A549 (cell line): Measurements from ENCODE around the gene CTNNA3. TPM values are rescaled to one million over a fixed set of nuclear protein-coding genes. Genes with fewer than 3 reads are reported as not detected.

Experiments used
- ATAC-seq, 2 experiments: fragments of 200-7000 bp in 1 of 2; fragments of >200 bp in 1 of 2; cut with Nextera tagmentation in 1 of 2; cut with Tn5 transposase in 1 of 2; 3 replicates each; pipeline versions ENCODE4 v1.8.0 to v1.9.1; 2018 to 2020; ENCODE audit warnings: mild to moderate bottlenecking in 1 of 2, moderate library complexity in 1 of 2
- CTCF ChIA-PET: fragments of 300-600 bp; sonication (Branson Sonifier 250); formaldehyde crosslinking; extraction: SDS; loops from one replicate; lab custom pipeline; 2021; ENCODE audit warnings: antibody characterized with exemption, inconsistent platforms; lab: Yijun Ruan, JAX
- POLR2A ChIA-PET: fragments of 350-600 bp; formaldehyde crosslinking; extraction: SDS; loops from one replicate; lab custom pipeline; 2021; ENCODE audit warnings: antibody characterized with exemption, inconsistent platforms; lab: Yijun Ruan, JAX
- DNase-seq, 2 experiments: peaks; one replicate each; pipeline versions ENCODE4 v3.0.0 to v3.0.0-alpha.2; 2011 to 2016; ENCODE audit warnings: low read depth in 1 of 2, low spot score in 1 of 2
- FAIRE-seq: peaks from 2 replicates; lab custom pipeline; 2011; peaks lifted over from hg19 to GRCh38; lab: Jason Lieb, UNC
- H3K27ac ChIP-seq, 2 experiments: fragments of >200 bp; sonication (Bioruptor Twin); formaldehyde crosslinking; 3 replicates each; pipeline ENCODE4 v1.5.1; 2016 to 2017
- H3K4me1 ChIP-seq: fragments of >200 bp; sonication (Bioruptor Twin); formaldehyde crosslinking; 3 replicates; pipeline ENCODE4 v1.6.1; 2016
- H3K4me2 ChIP-seq: fragments of >200 bp; sonication (Bioruptor Twin); formaldehyde crosslinking; 3 replicates; pipeline ENCODE4 v1.6.1; 2016
- H3K4me3 ChIP-seq: fragments of >200 bp; sonication (Bioruptor Twin); formaldehyde crosslinking; 3 replicates; pipeline ENCODE4 v1.5.1; 2016
- H3K9me3 ChIP-seq: fragments of >200 bp; sonication (Bioruptor Twin); formaldehyde crosslinking; 3 replicates; pipeline ENCODE4 v1.6.1; 2016
- CBX2 ChIP-seq: fragments of 200-600 bp; sonication (generic); IDR thresholded peaks from 2 replicates; pipeline ENCODE4 v1.6.1; 2016; ENCODE audit warnings: low read depth, mild to moderate bottlenecking, borderline replicate concordance
- CEBPB ChIP-seq, 2 experiments: fragments of >200 bp in 1 of 2; sonication (Bioruptor Twin) in 1 of 2; formaldehyde crosslinking in 1 of 2; IDR thresholded peaks; 2 replicates each; pipeline ENCODE4 v1.6.1; 2012 to 2016
- CHD4 ChIP-seq: fragments of 200-600 bp; sonication (generic); IDR thresholded peaks from 2 replicates; pipeline ENCODE4 v1.6.1; 2016; ENCODE audit warnings: antibody characterized with exemption, mild to moderate bottlenecking, borderline replicate concordance
- ESRRA ChIP-seq: fragments of 150-350 bp; IDR thresholded peaks from 2 replicates; pipeline ENCODE4 v1.6.1; 2014; ENCODE audit warnings: mild to moderate bottlenecking, low read length, borderline replicate concordance
- GATA3 ChIP-seq: IDR thresholded peaks from 2 replicates; pipeline ENCODE4 v1.6.1; 2012; ENCODE audit warnings: borderline replicate concordance
- HDAC2 ChIP-seq: fragments of 200-600 bp; sonication (generic); IDR thresholded peaks from 2 replicates; pipeline ENCODE4 v1.6.1; 2016
- HOXA7 ChIP-seq: fragments of 250-450 bp; sonication (Bioruptor Pico); IDR thresholded peaks from 2 replicates; pipeline ENCODE4 v1.5.0; 2020; ENCODE audit warnings: mild to moderate bottlenecking, moderate library complexity
- HOXB13 ChIP-seq: fragments of 250-450 bp; sonication (Bioruptor Pico); IDR thresholded peaks from 2 replicates; pipeline ENCODE4 v1.5.0; 2020; ENCODE audit warnings: low read depth, mild to moderate bottlenecking, moderate library complexity
- JUNB ChIP-seq: fragments of >200 bp; sonication (Bioruptor Twin); formaldehyde crosslinking; IDR thresholded peaks from 2 replicates; pipeline ENCODE4 v1.6.1; 2016
- KDM5A ChIP-seq: fragments of 200-600 bp; sonication (generic); IDR thresholded peaks from 2 replicates; pipeline ENCODE4 v1.6.1; 2016; ENCODE audit warnings: antibody characterized with exemption, mild to moderate bottlenecking
- MAZ ChIP-seq: fragments of 150-350 bp; IDR thresholded peaks from 2 replicates; pipeline ENCODE4 v1.6.1; 2014; ENCODE audit warnings: antibody characterized with exemption, low read depth, low read length, borderline replicate concordance
- NPAS2 ChIP-seq: fragments of 250-450 bp; sonication (Bioruptor Pico); IDR thresholded peaks from 2 replicates; pipeline ENCODE4 v1.8.0; 2022; ENCODE audit warnings: mild to moderate bottlenecking, moderate library complexity, borderline replicate concordance
- NR3C1 ChIP-seq: fragments of >200 bp; sonication (Bioruptor Twin); formaldehyde crosslinking; IDR thresholded peaks from 3 replicates; pipeline ENCODE4 v1.6.1; 2017
- POLR2AphosphoS2 ChIP-seq: conservative IDR thresholded peaks from 2 replicates; pipeline ENCODE4 v1.6.1; 2012; ENCODE audit warnings: low read length, improper control_type of control experiment, inconsistent platforms
- RAD21 ChIP-seq, 2 experiments: fragments of >200 bp in 1 of 2; sonication (Bioruptor Twin) in 1 of 2; formaldehyde crosslinking in 1 of 2; IDR thresholded peaks in 1 of 2; conservative IDR thresholded peaks in 1 of 2; 2 replicates in 1 of 2; 3 replicates in 1 of 2; pipeline ENCODE4 v1.6.1; 2012 to 2018; ENCODE audit warnings: inconsistent platforms in 1 of 2
- RARB ChIP-seq: fragments of 250-450 bp; sonication (Bioruptor Pico); IDR thresholded peaks from 2 replicates; pipeline ENCODE4 v1.8.0; 2021; ENCODE audit warnings: mild to moderate bottlenecking, moderate library complexity
- RFX5 ChIP-seq: fragments of 450-650 bp; IDR thresholded peaks from 2 replicates; pipeline ENCODE4 v1.7.1; 2014; ENCODE audit warnings: antibody characterized with exemption, mild to moderate bottlenecking, moderate library complexity
- RNF2 ChIP-seq: fragments of 200-600 bp; sonication (generic); IDR thresholded peaks from 2 replicates; pipeline ENCODE4 v1.6.1; 2016; ENCODE audit warnings: low read depth, mild to moderate bottlenecking, antibody characterized with exemption, moderate library complexity, borderline replicate concordance
- SREBF2 ChIP-seq: fragments of 450-650 bp; IDR thresholded peaks from 2 replicates; pipeline ENCODE4 v1.6.1; 2014; ENCODE audit warnings: mild to moderate bottlenecking, moderate library complexity
- TP53 ChIP-seq: fragments of 250-450 bp; sonication (Bioruptor Pico); IDR thresholded peaks from 2 replicates; pipeline ENCODE4 v1.5.0; 2021; ENCODE audit warnings: mild to moderate bottlenecking, moderate library complexity
- ZFP36 ChIP-seq: fragments of 450-650 bp; IDR thresholded peaks from 2 replicates; pipeline ENCODE4 v1.6.1; 2014; ENCODE audit warnings: borderline replicate concordance; ENCODE audit not compliant: partially characterized antibody
- WGBS: methylation state at CpG from one replicate; pipeline ENCODE4 v1.1.6; 2017; ENCODE audit errors: missing lambda C conversion rate; 5-methylcytosine and 5-hydroxymethylcytosine counted together
- polyA plus RNA-seq, 4 experiments: library from polyadenylated mRNA; depleted of rRNA in 3 of 4; stranded (reverse); fragments of >200 nt; fragmentation: RNase III in 1 of 4; extraction: RNeasy Plus Mini Kit Qiagen cat#74134 plus additional on column Dnase treatment in 1 of 4; gene quantifications; 2 replicates in 3 of 4; 3 replicates in 1 of 4; pipeline ENCODE4 v1.2.3, GENCODE V29; 2011 to 2017
- TF ChIP-seq, protein P1 (sequence below): fragments of 250-450 bp; sonication (Bioruptor Pico); IDR thresholded peaks from 2 replicates; pipeline ENCODE4 v1.5.0; 2021; ENCODE audit warnings: mild to moderate bottlenecking, moderate library complexity, borderline replicate concordance
- TF ChIP-seq, protein P2 (sequence below): IDR thresholded peaks from 2 replicates; pipeline ENCODE4 v1.6.1; 2012
- TF ChIP-seq, protein P3 (sequence below): fragments of >200 bp; sonication (Bioruptor Twin); formaldehyde crosslinking; IDR thresholded peaks from 3 replicates; pipeline ENCODE4 v1.6.1; 2016
- TF ChIP-seq, protein P4 (sequence below): fragments of 450-650 bp; IDR thresholded peaks from 2 replicates; pipeline ENCODE4 v1.6.1; 2014; ENCODE audit warnings: antibody characterized with exemption

CTNNA3 gene
- polyA plus RNA-seq, 2 of the 4 experiments (the other 2 are of a cell fraction) = not detected

DNA sequence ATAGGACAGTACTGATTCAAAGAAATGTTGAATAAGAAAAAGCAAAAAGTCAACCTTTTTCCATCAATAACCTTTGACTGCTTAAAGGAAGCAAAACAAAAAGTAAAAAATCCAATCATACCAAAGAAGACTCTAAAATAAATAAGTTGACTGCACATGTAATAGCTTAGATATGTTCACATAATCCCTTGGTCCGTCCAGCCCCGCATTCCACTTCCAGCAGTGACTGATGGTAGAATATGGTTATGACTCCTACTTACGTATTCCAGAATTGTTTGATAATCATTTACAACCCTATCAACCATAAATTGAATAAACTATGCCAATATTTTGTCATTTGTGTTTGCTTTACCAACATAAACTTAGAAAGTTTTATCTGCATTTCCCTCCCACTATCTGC is 77.9 kb downstream of the CTNNA3 start:
- FAIRE-seq (no peak), DNase-seq (peak in 1 of 2 experiments; percentile 35), ATAC-seq (0 out of 6 replicates have a peak, but pooled peaks of 1 of the 2 experiments have one; percentile 32)
- TF ChIP-seq, protein P1, sequence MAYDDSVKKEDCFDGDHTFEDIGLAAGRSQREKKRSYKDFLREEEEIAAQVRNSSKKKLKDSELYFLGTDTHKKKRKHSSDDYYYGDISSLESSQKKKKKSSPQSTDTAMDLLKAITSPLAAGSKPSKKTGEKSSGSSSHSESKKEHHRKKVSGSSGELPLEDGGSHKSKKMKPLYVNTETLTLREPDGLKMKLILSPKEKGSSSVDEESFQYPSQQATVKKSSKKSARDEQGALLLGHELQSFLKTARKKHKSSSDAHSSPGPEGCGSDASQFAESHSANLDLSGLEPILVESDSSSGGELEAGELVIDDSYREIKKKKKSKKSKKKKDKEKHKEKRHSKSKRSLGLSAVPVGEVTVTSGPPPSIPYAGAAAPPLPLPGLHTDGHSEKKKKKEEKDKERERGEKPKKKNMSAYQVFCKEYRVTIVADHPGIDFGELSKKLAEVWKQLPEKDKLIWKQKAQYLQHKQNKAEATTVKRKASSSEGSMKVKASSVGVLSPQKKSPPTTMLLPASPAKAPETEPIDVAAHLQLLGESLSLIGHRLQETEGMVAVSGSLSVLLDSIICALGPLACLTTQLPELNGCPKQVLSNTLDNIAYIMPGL (CRISPR knock-in tag) = no peak
- TF ChIP-seq, protein P2, sequence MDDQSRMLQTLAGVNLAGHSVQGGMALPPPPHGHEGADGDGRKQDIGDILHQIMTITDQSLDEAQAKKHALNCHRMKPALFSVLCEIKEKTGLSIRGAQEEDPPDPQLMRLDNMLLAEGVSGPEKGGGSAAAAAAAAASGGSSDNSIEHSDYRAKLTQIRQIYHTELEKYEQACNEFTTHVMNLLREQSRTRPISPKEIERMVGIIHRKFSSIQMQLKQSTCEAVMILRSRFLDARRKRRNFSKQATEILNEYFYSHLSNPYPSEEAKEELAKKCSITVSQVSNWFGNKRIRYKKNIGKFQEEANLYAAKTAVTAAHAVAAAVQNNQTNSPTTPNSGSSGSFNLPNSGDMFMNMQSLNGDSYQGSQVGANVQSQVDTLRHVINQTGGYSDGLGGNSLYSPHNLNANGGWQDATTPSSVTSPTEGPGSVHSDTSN = no peak
- no peak for TF ChIP-seq CBX2
- TF ChIP-seq NPAS2 = no peak
- no peak for TF ChIP-seq ZFP36
- TF ChIP-seq HOXB13 (CRISPR knock-in tag) = no peak
- TF ChIP-seq HOXA7 = no peak
- no peak for TF ChIP-seq RNF2
- no peak for TF ChIP-seq RARB (CRISPR knock-in tag)
- TF ChIP-seq TP53 (CRISPR knock-in tag) = no peak
- no peak for TF ChIP-seq ESRRA
- TF ChIP-seq GATA3 = no peak
- ChIA-PET POLR2A (no interaction called here), CTCF (no interaction called here)
- no peak overlapping the region for H3K4me3 ChIP-seq
- no peak overlapping the region for H3K27ac ChIP-seq
- under 1% methylated on average over 3 of the region's 3 CpGs for WGBS
- H3K4me1 ChIP-seq = no peaks in the 10 kb centered on the region
- no peaks in the 10 kb centered on the region for H3K9me3 ChIP-seq
- no peak overlapping the region for H3K4me2 ChIP-seq

DNA sequence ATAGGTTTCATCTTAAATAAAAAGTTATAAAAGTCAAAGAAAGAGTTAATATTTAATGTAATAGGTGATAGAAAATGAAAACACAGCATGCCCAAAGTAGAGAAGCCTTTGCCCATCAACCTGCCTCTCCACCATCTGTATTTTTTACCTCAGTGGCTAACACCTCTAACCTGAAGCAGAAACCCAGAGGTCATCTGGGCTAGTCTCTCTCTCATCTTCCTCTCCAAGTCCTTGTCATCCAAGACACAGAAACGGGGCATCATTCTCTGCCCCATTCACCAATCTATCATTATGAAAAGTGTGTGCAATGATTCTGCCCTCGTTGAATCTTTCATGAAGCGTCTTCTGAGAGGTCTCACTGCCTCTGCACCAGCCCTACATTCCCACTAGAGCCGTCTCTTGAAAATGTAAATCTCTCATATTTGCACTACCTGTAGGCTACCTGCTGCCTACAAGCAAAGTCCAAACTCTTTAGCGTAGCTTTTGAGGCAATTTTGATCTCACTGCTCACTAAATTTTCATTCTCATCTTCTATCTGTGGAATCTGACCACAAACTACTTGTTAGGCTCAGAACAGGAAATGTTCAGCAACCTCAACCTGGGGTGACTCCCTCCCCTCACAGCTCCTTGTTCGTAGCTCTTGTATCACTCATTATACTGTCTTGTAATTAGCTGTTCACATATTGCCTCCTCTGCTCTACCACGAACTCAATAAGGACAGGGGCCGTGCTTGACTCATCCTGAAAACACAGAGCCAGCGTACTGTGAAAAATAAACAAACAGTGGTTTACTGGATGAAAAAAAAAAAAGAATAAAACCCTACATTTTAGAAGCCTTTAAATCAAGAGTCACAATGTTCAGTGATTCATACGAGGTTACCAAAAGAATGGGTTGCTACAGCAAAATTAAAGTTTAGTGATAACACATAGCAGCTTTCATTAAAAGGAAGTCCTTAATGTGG is 83.1 kb downstream of the CTNNA3 start:
- no peak for TF ChIP-seq CHD4
- TF ChIP-seq ZFP36 = no peak
- TF ChIP-seq NR3C1 = no peak
- no peak for TF ChIP-seq MAZ
- no peak for TF ChIP-seq RFX5
- TF ChIP-seq JUNB = no peak
- no peak for TF ChIP-seq SREBF2
- Histone ChIP-seq H3K4me2 (no peak overlapping the region), H3K27ac (no peak overlapping the region), H3K9me3 (no peaks in the 10 kb centered on the region), H3K4me1 (peaks cover 4% of the 10 kb centered on the region; the same call in 1 of the 3 replicates), H3K4me3 (no peak overlapping the region)
- POLR2A ChIA-PET = no interaction called here
- FAIRE-seq (no peak), DNase-seq (no peak), ATAC-seq (no peak)
- CTCF ChIA-PET = no interaction called here
- 40% methylated on average over 10 of the region's 10 CpGs for WGBS

DNA sequence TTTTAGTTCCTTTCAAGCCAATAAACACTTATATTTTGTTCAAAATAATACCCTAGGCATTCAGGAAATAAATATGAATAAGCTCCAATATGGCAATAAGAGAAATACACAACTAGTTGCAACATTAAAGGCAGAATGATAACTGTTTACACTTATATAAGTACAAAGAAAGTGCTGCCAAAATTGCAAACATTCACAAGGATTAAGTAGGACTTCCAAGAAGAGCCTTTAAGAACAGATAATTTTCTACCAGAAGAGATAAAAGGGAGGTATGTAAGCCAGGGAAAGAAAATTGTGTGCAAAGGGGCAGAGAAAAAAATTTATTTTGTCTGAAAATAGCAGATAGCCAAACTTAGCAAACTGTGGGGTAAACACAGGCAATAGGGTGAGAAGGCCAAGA is 83.8 kb downstream of the CTNNA3 start:
- no peak for DNase-seq
- Histone ChIP-seq H3K4me1 (peaks cover 11% of the 10 kb centered on the region), H3K4me3 (no peak overlapping the region), H3K27ac (no peak overlapping the region), H3K4me2 (no peak overlapping the region), H3K9me3 (no peaks in the 10 kb centered on the region)
- POLR2A ChIA-PET = no interaction called here
- no peak for ATAC-seq
- no peak for FAIRE-seq
- CTCF ChIA-PET = no interaction called here
- TF ChIP-seq CBX2 = no peak
- TF ChIP-seq CEBPB (IDR thresholded peaks at IDR 0.05) = no peak
- no peak for TF ChIP-seq KDM5A
- TF ChIP-seq RAD21 (conservative IDR thresholded peaks at IDR 0.05 in 1 of 2, IDR thresholded peaks at IDR 0.05 in 1 of 2) = no peak
- TF ChIP-seq, protein P3, sequence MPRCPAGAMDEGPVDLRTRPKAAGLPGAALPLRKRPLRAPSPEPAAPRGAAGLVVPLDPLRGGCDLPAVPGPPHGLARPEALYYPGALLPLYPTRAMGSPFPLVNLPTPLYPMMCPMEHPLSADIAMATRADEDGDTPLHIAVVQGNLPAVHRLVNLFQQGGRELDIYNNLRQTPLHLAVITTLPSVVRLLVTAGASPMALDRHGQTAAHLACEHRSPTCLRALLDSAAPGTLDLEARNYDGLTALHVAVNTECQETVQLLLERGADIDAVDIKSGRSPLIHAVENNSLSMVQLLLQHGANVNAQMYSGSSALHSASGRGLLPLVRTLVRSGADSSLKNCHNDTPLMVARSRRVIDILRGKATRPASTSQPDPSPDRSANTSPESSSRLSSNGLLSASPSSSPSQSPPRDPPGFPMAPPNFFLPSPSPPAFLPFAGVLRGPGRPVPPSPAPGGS = no peak
- TF ChIP-seq HOXA7 = no peak
- no peak for TF ChIP-seq ZFP36
- no peak for TF ChIP-seq ESRRA
- TF ChIP-seq RNF2 = no peak
- TF ChIP-seq HDAC2 = no peak
- no peak for TF ChIP-seq SREBF2
- TF ChIP-seq POLR2AphosphoS2 = no peak
- TF ChIP-seq JUNB = no peak
- TF ChIP-seq, protein P4, sequence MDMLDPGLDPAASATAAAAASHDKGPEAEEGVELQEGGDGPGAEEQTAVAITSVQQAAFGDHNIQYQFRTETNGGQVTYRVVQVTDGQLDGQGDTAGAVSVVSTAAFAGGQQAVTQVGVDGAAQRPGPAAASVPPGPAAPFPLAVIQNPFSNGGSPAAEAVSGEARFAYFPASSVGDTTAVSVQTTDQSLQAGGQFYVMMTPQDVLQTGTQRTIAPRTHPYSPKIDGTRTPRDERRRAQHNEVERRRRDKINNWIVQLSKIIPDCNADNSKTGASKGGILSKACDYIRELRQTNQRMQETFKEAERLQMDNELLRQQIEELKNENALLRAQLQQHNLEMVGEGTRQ = no peak
- TF ChIP-seq, protein P2 = no peak
